B cell (primary cell): Measurements from ENCODE around the gene TM4SF20.

Experiments used
- CTCF ChIP-seq: fragments of 200-600 bp; IDR thresholded peaks from one replicate; pipeline ENCODE4 v1.8.0; 2022; ENCODE audit warnings: antibody characterized with exemption, mild to moderate bottlenecking
- EZH2 ChIP-seq: IDR thresholded peaks from 2 replicates; pipeline ENCODE4 v1.6.1; 2012; ENCODE audit warnings: borderline replicate concordance, low read depth, mild to moderate bottlenecking, moderate library complexity, low read length; ENCODE audit not compliant: insufficient read depth, poor library complexity, severe bottlenecking

- TF ChIP-seq CTCF (no peak), EZH2 (no peak)
These were observed 13.3 kb downstream of the TM4SF20 start for GRCh38 chr2:227365833-227366232.
